Heart right ventricle (tissue), 16 donors: ENCODE measurements around the gene MED16. TPM values are rescaled to one million over a fixed set of nuclear protein-coding genes. Genes with fewer than 3 reads are reported as not detected.
A peak's percentile ranks its signal among the peaks of the same experiment; 100 is the strongest.
"Not testable (repeated sequence)": the region's sequence is repeated elsewhere in the genome, so short reads cannot be mapped to it uniquely, and the experiment has no call there.

ENCODE experiments used
- ATAC-seq, 8 donors: fragments of 200-7000 bp; cut with Tn5 transposase; one replicate each; pipeline ENCODE4 v1.9.1; 2020; ENCODE audit warnings: mild to moderate bottlenecking in 8 of 8, moderate library complexity in 8 of 8, moderate number of reproducible peaks in 1 of 8
- DNase-seq, 2 donors: peaks; one replicate each; pipeline ENCODE4 v3.0.0-alpha.2; 2020
- H3K27ac ChIP-seq, 10 donors: fragments of 200-600 bp; sonication (generic) in 2 of 10; one replicate each; pipeline versions ENCODE4 v1.5.0 to v1.8.0; 2020 to 2022; ENCODE audit warnings: mild to moderate bottlenecking in 3 of 10
- H3K27me3 ChIP-seq, 7 donors: fragments of 200-600 bp; one replicate each; pipeline ENCODE4 v1.8.0; 2021 to 2022; ENCODE audit warnings: mild to moderate bottlenecking in 2 of 7
- H3K36me3 ChIP-seq, 9 donors: fragments of 200-600 bp; sonication (generic) in 1 of 9; one replicate each; pipeline versions ENCODE4 v1.5.0 to v1.8.0; 2020 to 2022; ENCODE audit warnings: mild to moderate bottlenecking in 2 of 9
- H3K4me1 ChIP-seq, 9 donors: fragments of 200-600 bp; sonication (generic) in 1 of 9; one replicate each; pipeline versions ENCODE4 v1.5.0 to v1.8.0; 2020 to 2022; ENCODE audit warnings: mild to moderate bottlenecking in 4 of 9
- H3K4me3 ChIP-seq, 10 donors: fragments of 200-600 bp; sonication (generic) in 2 of 10; one replicate each; pipeline versions ENCODE4 v1.5.0 to v1.8.0; 2020 to 2022; ENCODE audit warnings: mild to moderate bottlenecking in 7 of 10, moderate library complexity in 2 of 10
- H3K9me3 ChIP-seq, 11 donors: fragments of 200-600 bp in 10 of 11; sonication (generic) in 2 of 11; one replicate each; pipeline versions ENCODE4 v1.5.0 to v1.8.0; 2013 to 2022; ENCODE audit warnings: mild to moderate bottlenecking in 2 of 11, control low read depth in 1 of 11, moderate library complexity in 1 of 11
- WGBS, 2 donors: extraction: QIAGEN DNeasy Blood & Tissue Kit; methylation state at CpG; one replicate each; pipeline ENCODE4 v1.1.7; 2013; ENCODE audit warnings: inconsistent platforms in 1 of 2; 5-methylcytosine and 5-hydroxymethylcytosine counted together
- intact Hi-C, 10 donors: fragments of 100-400 bp; cut with DNase I; formaldehyde crosslinking; loops; one replicate each; pipeline versions ENCODE4 v1.11.1 to v1.14.2; 2022
- polyA plus RNA-seq, 2 donors: library from polyadenylated mRNA; stranded (reverse); fragments of 200-250 nt; gene quantifications; one replicate each; pipeline ENCODE4 v1.2.3, GENCODE V29; 2013
- total RNA-seq, 10 donors: library from RNA; stranded (reverse); fragmentation: NEBNext Ultra II Directional in 3 of 10; extraction: Animal tissue kit (Norgen Biotek cat#: 25700) in 3 of 10; gene quantifications; one replicate each; pipeline versions ENCODE4 v1.2.1 to v1.2.4, GENCODE V29; 2021 to 2023
- TF ChIP-seq, protein P1 (sequence below), 9 donors: fragments of 200-600 bp; sonication (generic) in 2 of 9; IDR thresholded peaks; one replicate each; pipeline versions ENCODE4 v1.5.0 to v1.8.0; 2021 to 2022; ENCODE audit warnings: antibody characterized with exemption in 9 of 9, mild to moderate bottlenecking in 5 of 9, moderate library complexity in 1 of 9
- donor health status: Arrhythmogenic right ventricular cardiomyopathy.
- donor health status: ischemic (EF 13 %, LVEDD 7.1; RV severe dilation, severe dysfunction).
- donor health status: healthy with polysubstance abuse.
- donor health status: DM: no; HTN: yes; CAD: no.
- donor health status: DM: no; HTN: no; CAD: no.
- donor health status: ischemic (EF 25% LVEDD 6.9; RV normal size, moderate dysfunction).
- donor health status: ischemic (EF 25% LVEDD 5.7; RV mildly dilated, moderate dysfunction).
- donor health status: healthy.
- donor health status: DM: yes; HTN: yes; CAD: no.
- donor health status: Ischemic cardiomyopathy.
- donor health status: ischemic (EF 35%, LVEDD 5.7; RV mildly dilated, moderate dysfunction).
- donor health status: nonischemic (EF 11% LVEDD 7.7; RV severe dilation, severe dysfunction).
- donor health status: DM: yes; HTN: yes; CAD: no.
- donor health status: PGD.
- donor health status: ischemic (EF 29% LVEDD 5.4; RV normal size, mild dysfunction).
- donor health status: nonischemic (EF 23%, LVEDD 6.1; RV moderate dilation, normal function).

MED16 gene
- total and polyA plus RNA-seq, 12 donors, result 17.6 to 42.9 (median 27.7) TPM

DNA sequence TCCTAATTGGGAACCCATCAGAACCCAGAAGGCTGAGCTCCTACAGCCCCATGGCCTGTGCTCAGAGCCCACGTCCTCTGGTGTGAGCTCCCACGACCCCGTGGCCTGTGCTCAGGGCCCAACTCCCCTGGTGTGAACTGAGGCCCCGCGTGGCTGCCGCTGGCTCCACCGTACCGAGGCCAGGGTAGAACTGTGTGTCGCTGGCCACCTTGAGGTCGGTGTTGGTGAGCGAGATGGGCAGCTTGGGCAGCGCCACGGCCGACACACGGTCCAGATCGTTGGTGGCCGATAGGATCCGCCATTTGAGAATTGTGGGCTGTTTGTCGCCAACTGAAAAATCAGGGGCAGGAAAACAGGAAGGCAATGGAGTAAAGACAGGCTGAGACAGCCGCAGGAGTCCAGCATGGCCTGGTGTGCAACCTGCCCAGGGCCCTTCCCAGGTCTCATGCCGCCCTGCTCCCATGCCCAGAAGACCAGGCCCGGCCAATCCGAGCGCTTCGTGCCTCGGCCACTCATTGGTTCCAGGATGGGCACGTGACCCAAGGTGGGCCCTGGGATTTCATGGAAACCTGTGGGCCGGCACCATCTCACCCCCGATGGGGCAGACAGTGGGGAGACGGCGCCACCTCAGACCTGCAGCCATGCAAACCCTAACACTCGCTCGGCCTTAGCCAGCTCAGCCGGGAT is 11.5 kb downstream of the MED16 start:
- H3K27ac ChIP-seq, result no peak overlapping the region
- H3K9me3 ChIP-seq, result no peaks in the 10 kb centered on the region
- peak in 1 of 8 donors; percentile 29 for ATAC-seq
- no peaks in the 10 kb centered on the region for H3K27me3 ChIP-seq
- intact Hi-C loops, result no loop called here
- WGBS, 2 donors, result 98% methylated on average over 34 of the region's 34 CpGs
- H3K36me3 ChIP-seq, result peaks cover 0 to 74% (median 44%) of the 10 kb centered on the region in 9 donors
- DNase-seq, result no peak
- no peaks in the 10 kb centered on the region for H3K4me1 ChIP-seq
- TF ChIP-seq, protein P1, sequence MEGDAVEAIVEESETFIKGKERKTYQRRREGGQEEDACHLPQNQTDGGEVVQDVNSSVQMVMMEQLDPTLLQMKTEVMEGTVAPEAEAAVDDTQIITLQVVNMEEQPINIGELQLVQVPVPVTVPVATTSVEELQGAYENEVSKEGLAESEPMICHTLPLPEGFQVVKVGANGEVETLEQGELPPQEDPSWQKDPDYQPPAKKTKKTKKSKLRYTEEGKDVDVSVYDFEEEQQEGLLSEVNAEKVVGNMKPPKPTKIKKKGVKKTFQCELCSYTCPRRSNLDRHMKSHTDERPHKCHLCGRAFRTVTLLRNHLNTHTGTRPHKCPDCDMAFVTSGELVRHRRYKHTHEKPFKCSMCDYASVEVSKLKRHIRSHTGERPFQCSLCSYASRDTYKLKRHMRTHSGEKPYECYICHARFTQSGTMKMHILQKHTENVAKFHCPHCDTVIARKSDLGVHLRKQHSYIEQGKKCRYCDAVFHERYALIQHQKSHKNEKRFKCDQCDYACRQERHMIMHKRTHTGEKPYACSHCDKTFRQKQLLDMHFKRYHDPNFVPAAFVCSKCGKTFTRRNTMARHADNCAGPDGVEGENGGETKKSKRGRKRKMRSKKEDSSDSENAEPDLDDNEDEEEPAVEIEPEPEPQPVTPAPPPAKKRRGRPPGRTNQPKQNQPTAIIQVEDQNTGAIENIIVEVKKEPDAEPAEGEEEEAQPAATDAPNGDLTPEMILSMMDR (IDR thresholded peaks at IDR 0.05), result no peak
- H3K4me3 ChIP-seq, result no peak overlapping the region

DNA sequence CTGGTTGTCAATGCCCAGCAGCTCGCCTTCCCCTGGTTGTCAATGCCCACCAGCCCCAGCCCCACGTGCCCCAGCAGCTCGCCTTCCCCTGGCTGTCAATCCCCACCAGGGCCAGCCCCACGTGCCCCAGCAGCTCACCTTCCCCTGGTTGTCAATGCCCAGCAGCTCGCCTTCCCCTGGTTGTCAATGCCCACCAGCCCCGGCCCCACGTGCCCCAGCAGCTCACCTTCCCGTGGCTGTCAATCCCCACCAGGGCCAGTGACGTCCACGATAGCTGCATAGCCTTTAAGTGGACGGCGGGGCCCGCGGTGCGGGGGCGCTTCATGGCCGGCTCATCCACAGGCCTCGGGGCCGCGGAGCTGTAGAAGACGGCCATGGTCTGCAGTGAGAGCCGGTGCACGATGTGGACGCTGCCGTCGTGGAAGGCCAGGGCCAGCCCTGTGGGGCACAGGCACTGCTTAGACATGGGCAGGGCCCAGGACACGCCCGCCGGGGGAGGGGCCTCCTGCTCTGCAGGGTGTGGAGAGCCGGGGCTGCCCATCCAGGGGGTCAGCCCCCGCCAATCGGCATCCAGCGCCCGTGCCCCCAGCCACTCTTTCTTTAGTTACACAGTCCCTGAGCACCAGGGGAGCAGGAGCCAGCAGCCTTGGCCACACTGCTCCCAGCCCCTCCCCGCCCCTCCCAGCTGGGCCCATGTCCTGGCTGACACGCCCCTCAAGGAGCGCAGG is 13.1 kb downstream of the MED16 start:
- Histone ChIP-seq H3K27me3 (no peaks in the 10 kb centered on the region), H3K27ac (no peak overlapping the region), H3K4me1 (no peaks in the 10 kb centered on the region), H3K9me3 (no peaks in the 10 kb centered on the region), H3K4me3 (no peak overlapping the region), H3K36me3 (peaks cover 0 to 74% (median 28%) of the 10 kb centered on the region in 9 donors)
- intact Hi-C loops, result no loop called here
- ATAC-seq (no peak), DNase-seq (no peak)
- 90 to 91% methylated on average over 37 of the region's 37 CpGs for WGBS, 2 donors
- TF ChIP-seq, protein P1 (IDR thresholded peaks at IDR 0.05), result no peak

DNA sequence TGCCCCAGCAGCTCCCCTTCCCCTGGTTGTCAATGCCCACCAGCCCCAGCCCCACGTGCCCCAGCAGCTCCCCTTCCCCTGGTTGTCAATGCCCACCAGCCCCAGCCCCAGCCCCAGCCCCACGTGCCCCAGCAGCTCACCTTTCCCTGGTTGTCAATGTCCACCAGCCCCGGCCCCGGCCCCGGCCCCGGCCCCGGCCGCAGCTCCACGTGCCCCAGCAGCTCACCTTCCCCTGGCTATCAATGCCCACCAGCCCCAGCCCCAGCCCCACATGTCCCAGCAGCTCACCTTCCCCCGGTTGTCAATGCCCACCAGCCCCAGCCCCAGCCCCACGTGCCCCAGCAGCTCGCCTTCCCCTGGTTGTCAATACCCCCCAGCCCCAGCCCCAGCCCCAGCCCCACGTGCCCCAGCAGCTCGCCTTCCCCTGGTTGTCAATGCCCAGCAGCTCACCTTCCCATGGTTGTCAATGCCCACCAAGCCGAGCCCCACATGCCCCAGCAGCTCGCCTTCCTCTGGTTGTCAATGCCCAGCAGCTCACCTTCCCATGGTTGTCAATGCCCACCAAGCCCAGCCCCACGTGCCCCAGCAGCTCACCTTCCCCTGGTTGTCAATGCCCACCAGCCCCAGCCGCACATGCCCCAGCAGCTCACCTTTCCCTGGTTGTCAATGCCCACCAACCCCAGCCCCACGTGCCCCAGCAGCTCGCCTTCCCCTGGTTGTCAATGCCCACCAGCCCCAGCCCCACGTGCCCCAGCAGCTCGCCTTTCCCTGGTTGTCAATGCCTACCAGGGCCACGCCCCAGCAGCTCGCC is 14.0 kb downstream of the MED16 start:
- H3K27me3 ChIP-seq, H3K9me3 ChIP-seq, H3K4me3 ChIP-seq, ATAC-seq, H3K4me1 ChIP-seq, DNase-seq, intact Hi-C loops, H3K27ac ChIP-seq: not testable (repeated sequence)
- H3K36me3 ChIP-seq, result peaks cover 0 to 74% (median 26%) of the 10 kb centered on the region in 9 donors
- 90% methylated on average over 23 to 24 of the region's 24 CpGs for WGBS, 2 donors

DNA sequence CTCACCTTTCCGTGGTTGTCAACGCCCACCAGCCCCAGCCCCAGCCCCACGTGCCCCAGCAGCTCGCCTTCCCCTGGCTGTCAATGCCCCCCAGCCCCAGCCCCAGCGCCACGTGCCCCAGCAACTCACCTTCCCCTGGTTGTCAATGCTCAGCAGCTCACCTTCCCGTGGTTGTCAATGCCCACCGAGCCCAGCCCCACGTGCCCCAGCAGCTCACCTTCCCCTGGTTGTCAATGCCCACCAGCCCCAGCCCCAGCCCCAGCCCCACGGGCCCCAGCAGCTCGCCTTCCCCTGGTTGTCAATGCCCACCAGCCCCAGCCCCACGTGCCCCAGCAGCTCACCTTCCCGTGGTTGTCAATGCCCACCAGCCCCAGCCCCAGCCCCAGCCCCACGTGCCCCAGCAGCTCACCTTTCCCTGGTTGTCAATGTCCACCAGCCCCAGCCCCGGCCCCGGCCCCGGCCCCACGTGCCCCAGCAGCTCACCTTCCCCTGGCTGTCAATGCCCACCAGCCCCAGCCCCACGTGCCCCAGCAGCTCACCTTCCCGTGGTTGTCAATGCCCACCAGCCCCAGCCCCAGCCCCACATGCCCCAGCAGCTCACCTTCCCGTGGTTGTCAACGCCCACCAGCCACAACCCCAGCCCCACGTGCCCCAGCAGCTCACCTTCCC is 14.9 kb downstream of the MED16 start:
- WGBS, 2 donors, result 91 to 94% methylated on average over 17 to 23 of the region's 23 CpGs
- H3K9me3 ChIP-seq, H3K4me3 ChIP-seq, ATAC-seq, H3K27ac ChIP-seq, H3K27me3 ChIP-seq, H3K4me1 ChIP-seq, intact Hi-C loops, DNase-seq: not testable (repeated sequence)
- H3K36me3 ChIP-seq, result peaks cover 0 to 76% (median 26%) of the 10 kb centered on the region in 9 donors
